GM23248 (cell line): ENCODE results near the gene ADAT2. TPM values are rescaled to one million over a fixed set of nuclear protein-coding genes. Genes with fewer than 3 reads are reported as not detected.
"Not testable (repeated sequence)": the region's sequence is repeated elsewhere in the genome, so short reads cannot be mapped to it uniquely, and the experiment has no call there.

ENCODE experiments used
- DNase-seq: peaks from one replicate; pipeline ENCODE4 v3.0.0-alpha.2; 2015
- H2AFZ ChIP-seq: fragments of 200-600 bp; sonication (generic); 2 replicates; pipeline ENCODE4 v1.6.1; 2016; ENCODE audit warnings: antibody characterized with exemption
- H3F3A ChIP-seq: fragments of 200-600 bp; sonication (generic); 2 replicates; pipeline ENCODE4 v1.6.1; 2016; ENCODE audit warnings: mild to moderate bottlenecking, antibody characterized with exemption, mixed run types; ENCODE audit not compliant: insufficient read depth
- H3K27ac ChIP-seq: fragments of 200-600 bp; sonication (generic); 2 replicates; pipeline ENCODE4 v1.5.1; 2016; ENCODE audit warnings: mild to moderate bottlenecking
- H3K27me3 ChIP-seq: fragments of 200-600 bp; sonication (generic); replicated peaks from 2 replicates; pipeline ENCODE4 v1.6.1; 2016; ENCODE audit warnings: mild to moderate bottlenecking; ENCODE audit not compliant: insufficient read depth
- H3K36me3 ChIP-seq: fragments of 200-600 bp; sonication (generic); 2 replicates; pipeline ENCODE4 v1.6.1; 2016; ENCODE audit warnings: low read depth, mild to moderate bottlenecking
- H3K4me1 ChIP-seq: fragments of 200-600 bp; sonication (generic); 2 replicates; pipeline ENCODE4 v1.6.1; 2016; ENCODE audit warnings: mild to moderate bottlenecking; ENCODE audit not compliant: insufficient read depth
- H3K4me2 ChIP-seq: fragments of 200-600 bp; sonication (generic); one replicate; pipeline ENCODE4 v1.6.1; 2016; ENCODE audit warnings: mild to moderate bottlenecking; ENCODE audit not compliant: unreplicated experiment
- H3K4me3 ChIP-seq: fragments of 200-600 bp; sonication (generic); 2 replicates; pipeline ENCODE4 v1.5.1; 2016; ENCODE audit warnings: mild to moderate bottlenecking
- H3K79me2 ChIP-seq: fragments of 200-600 bp; sonication (generic); 2 replicates; pipeline ENCODE4 v1.6.1; 2016; ENCODE audit warnings: mild to moderate bottlenecking; ENCODE audit not compliant: insufficient read depth
- H3K9ac ChIP-seq: fragments of 200-600 bp; sonication (generic); 2 replicates; pipeline ENCODE4 v1.6.1; 2016; ENCODE audit warnings: mild to moderate bottlenecking
- H3K9me2 ChIP-seq: fragments of 200-600 bp; sonication (generic); 2 replicates; pipeline ENCODE4 v1.6.1; 2016; ENCODE audit warnings: mixed run types, mild to moderate bottlenecking, moderate library complexity; ENCODE audit not compliant: insufficient read depth
- H3K9me3 ChIP-seq: fragments of 200-600 bp; sonication (generic); one replicate; pipeline ENCODE4 v1.6.1; 2017; ENCODE audit warnings: low read depth
- H4K20me1 ChIP-seq: fragments of 200-600 bp; sonication (generic); 2 replicates; pipeline ENCODE4 v1.6.0; 2016; ENCODE audit not compliant: insufficient read depth
- EZH2 ChIP-seq: fragments of 200-600 bp; sonication (generic); IDR thresholded peaks from 2 replicates; pipeline ENCODE4 v1.6.1; 2018; ENCODE audit warnings: antibody characterized with exemption, mild to moderate bottlenecking; ENCODE audit not compliant: insufficient read depth, poor library complexity, severe bottlenecking
- EZH2phosphoT487 ChIP-seq: fragments of 200-600 bp; sonication (generic); IDR thresholded peaks from 2 replicates; pipeline ENCODE4 v1.6.1; 2018; ENCODE audit warnings: antibody characterized with exemption, moderate library complexity, mild to moderate bottlenecking, low read depth; ENCODE audit not compliant: insufficient read depth
- WGBS, 2 experiments: methylation state at CpG; one replicate each; pipeline ENCODE4 v1.1.6; 2015 to 2017; ENCODE audit warnings: low lambda C conversion rate in 2 of 2, low coverage in 1 of 2; ENCODE audit errors: missing lambda C conversion rate in 2 of 2; 5-methylcytosine and 5-hydroxymethylcytosine counted together
- in situ Hi-C: fragments of 300-500 bp; cut with MboI; formaldehyde crosslinking; loops from 2 replicates; pipeline ENCODE4 v1.15.0; 2020
- polyA plus RNA-seq: library from polyadenylated mRNA; unstranded; fragments of >200 nt; fragmentation: Nextera tagmentation; extraction: Ambion mirVana; gene quantifications from 2 replicates; pipeline ENCODE4 v1.2.1, GENCODE V29; 2016
- total RNA-seq: library from RNA; depleted of rRNA; stranded (reverse); fragments of >200 nt; shearing (Covaris generic); gene quantifications from 2 replicates; pipeline ENCODE4 v1.2.3, GENCODE V29; 2014

ADAT2 gene
- total and polyA plus RNA-seq, 2 experiments from 2014 or later: 3.2 to 4.2 TPM

GRCh38 chr6:143476545-143476944, 26.1 kb upstream of the ADAT2 start:
- 89 to 100% methylated on average over 1 of the region's 1 CpG for WGBS, 2 experiments
- no peak overlapping the region for H2AFZ ChIP-seq
- H3K79me2 ChIP-seq: no peaks in the 10 kb centered on the region
- no peaks in the 10 kb centered on the region for H3K9me3 ChIP-seq
- H3K4me1 ChIP-seq: no peaks in the 10 kb centered on the region
- H3K27me3 ChIP-seq: no peaks in the 10 kb centered on the region
- H3K4me3 ChIP-seq: no peak overlapping the region
- H3K27ac ChIP-seq: no peak overlapping the region
- no peak overlapping the region for H3K9ac ChIP-seq
- no peaks in the 10 kb centered on the region for H3F3A ChIP-seq
- no peak for DNase-seq
- H3K4me2 ChIP-seq: no peak overlapping the region
- no peak for TF ChIP-seq EZH2
- no peaks in the 10 kb centered on the region for H3K9me2 ChIP-seq
- peaks cover 49% of the 10 kb centered on the region for H3K36me3 ChIP-seq
- in situ Hi-C loops: no loop called here
- H4K20me1 ChIP-seq: no peaks in the 10 kb centered on the region

GRCh38 chr6:143471822-143472221, 21.3 kb upstream of the ADAT2 start:
- no peak overlapping the region for H3K4me2 ChIP-seq
- no peaks in the 10 kb centered on the region for H3K79me2 ChIP-seq
- H3F3A ChIP-seq: no peaks in the 10 kb centered on the region
- WGBS, 2 experiments: 100% methylated on average over 1 of the region's 1 CpG
- no peaks in the 10 kb centered on the region for H3K9me3 ChIP-seq
- no peak overlapping the region for H3K27ac ChIP-seq
- no peaks in the 10 kb centered on the region for H3K27me3 ChIP-seq
- no peaks in the 10 kb centered on the region for H3K9me2 ChIP-seq
- in situ Hi-C loops: no loop called here
- no peak overlapping the region for H3K4me3 ChIP-seq
- no peak overlapping the region for H3K9ac ChIP-seq
- peaks cover 22% of the 10 kb centered on the region; the same call in 1 of the 2 replicates for H3K36me3 ChIP-seq
- no peaks in the 10 kb centered on the region for H4K20me1 ChIP-seq
- no peak for DNase-seq
- no peaks in the 10 kb centered on the region for H3K4me1 ChIP-seq
- no peak overlapping the region for H2AFZ ChIP-seq
- TF ChIP-seq EZH2: no peak
- TF ChIP-seq EZH2phosphoT487: no peak

- H4K20me1 ChIP-seq, H3K4me3 ChIP-seq, H3K4me1 ChIP-seq, DNase-seq, H3K9ac ChIP-seq, in situ Hi-C loops, H3K4me2 ChIP-seq, H3K27me3 ChIP-seq, H3K27ac ChIP-seq, H3K9me2 ChIP-seq, H3K79me2 ChIP-seq, H3K9me3 ChIP-seq, H3F3A ChIP-seq, H2AFZ ChIP-seq: not testable (repeated sequence)
- WGBS, 2 experiments: 95 to 97% methylated on average over 2 of the region's 2 CpGs
- H3K36me3 ChIP-seq: peaks cover 18% of the 10 kb centered on the region
Observed at GRCh38 chr6:143468823-143469222, 18.3 kb upstream of the ADAT2 start.

GRCh38 chr6:143468026-143468425, 17.5 kb upstream of the ADAT2 start:
- H3K27me3 ChIP-seq: no peaks in the 10 kb centered on the region
- no peaks in the 10 kb centered on the region for H3K9me2 ChIP-seq
- no peak overlapping the region for H3K9ac ChIP-seq
- in situ Hi-C loops: no loop called here
- TF ChIP-seq EZH2 (no peak), EZH2phosphoT487 (no peak)
- no peak for DNase-seq
- H3F3A ChIP-seq: no peaks in the 10 kb centered on the region
- no peak overlapping the region for H3K4me3 ChIP-seq
- H3K79me2 ChIP-seq: no peaks in the 10 kb centered on the region
- no peak overlapping the region for H2AFZ ChIP-seq
- H3K36me3 ChIP-seq: peaks cover 21% of the 10 kb centered on the region
- no peaks in the 10 kb centered on the region for H4K20me1 ChIP-seq
- H3K4me1 ChIP-seq: no peaks in the 10 kb centered on the region
- H3K27ac ChIP-seq: no peak overlapping the region
- no peak overlapping the region for H3K4me2 ChIP-seq
- no peaks in the 10 kb centered on the region for H3K9me3 ChIP-seq

- in situ Hi-C loops: no loop called here
- peaks cover 19% of the 10 kb centered on the region for H3K36me3 ChIP-seq
- DNase-seq: no peak
- no peak overlapping the region for H3K27ac ChIP-seq
- H3F3A ChIP-seq: no peaks in the 10 kb centered on the region
- H3K4me3 ChIP-seq: no peak overlapping the region
- 96 to 99% methylated on average over 2 of the region's 2 CpGs for WGBS, 2 experiments
- no peaks in the 10 kb centered on the region for H3K9me3 ChIP-seq
- TF ChIP-seq EZH2phosphoT487: no peak
- TF ChIP-seq EZH2: no peak
- H3K4me2 ChIP-seq: no peak overlapping the region
- no peak overlapping the region for H3K9ac ChIP-seq
- no peak overlapping the region for H2AFZ ChIP-seq
- H3K27me3 ChIP-seq: no peaks in the 10 kb centered on the region
- H3K4me1 ChIP-seq: no peaks in the 10 kb centered on the region
- no peaks in the 10 kb centered on the region for H3K9me2 ChIP-seq
- H4K20me1 ChIP-seq: no peaks in the 10 kb centered on the region
- H3K79me2 ChIP-seq: no peaks in the 10 kb centered on the region
Observed at GRCh38 chr6:143465546-143465945, 15.1 kb upstream of the ADAT2 start.
